K562 (cell line): ENCODE measurements around the gene ITGB2. TPM values are rescaled to one million over a fixed set of nuclear protein-coding genes. Genes with fewer than 3 reads are reported as not detected.
A peak's percentile ranks its signal among the peaks of the same experiment; 100 is the strongest.

Experiments used
- ASH1L ChIP-seq: fragments of 450-650 bp; IDR thresholded peaks from 2 replicates; pipeline ENCODE4 v1.6.1; 2018; ENCODE audit warnings: borderline replicate concordance, mild to moderate bottlenecking, low read depth; ENCODE audit not compliant: partially characterized antibody
- E2F3 ChIP-seq: fragments of 250-450 bp; sonication (Bioruptor Pico); IDR thresholded peaks from 2 replicates; pipeline ENCODE4 v1.4.0; 2020; ENCODE audit warnings: mild to moderate bottlenecking
- IRF2 ChIP-seq: sonication (generic); formaldehyde crosslinking; IDR thresholded peaks from 2 replicates; pipeline ENCODE4 v1.8.1; 2022; ENCODE audit warnings: mild to moderate bottlenecking, missing genetic modification reagents
- MIER1 ChIP-seq: fragments of 450-650 bp; IDR thresholded peaks from 2 replicates; pipeline ENCODE4 v1.6.1; 2016; ENCODE audit warnings: antibody characterized with exemption, mild to moderate bottlenecking, low read depth
- OTX1 ChIP-seq: fragments of 450-650 bp; formaldehyde crosslinking; IDR thresholded peaks from 2 replicates; pipeline ENCODE4 v1.4.0; 2022; ENCODE audit warnings: mild to moderate bottlenecking
- RBBP5 ChIP-seq: fragments of 200-600 bp; sonication (generic); IDR thresholded peaks from 2 replicates; pipeline ENCODE4 v1.6.1; 2012; ENCODE audit warnings: borderline replicate concordance, mild to moderate bottlenecking, low read length, control low read depth, inconsistent platforms; ENCODE audit not compliant: insufficient read depth, poor library complexity, severe bottlenecking
- RHOXF2B ChIP-seq: fragments of 250-450 bp; sonication (Bioruptor Pico); conservative IDR thresholded peaks from 2 replicates; pipeline ENCODE4 v1.5.1; 2021
- SAFB2 ChIP-seq: fragments of 200-400 bp; formaldehyde crosslinking; IDR thresholded peaks from 2 replicates; pipeline ENCODE4 v1.6.1; 2018; ENCODE audit warnings: borderline replicate concordance, low read length, low read depth, moderate library complexity; ENCODE audit not compliant: severe bottlenecking
- USF2 ChIP-seq: sonication (generic); formaldehyde crosslinking; IDR thresholded peaks from 2 replicates; pipeline ENCODE4 v1.5.0; 2020; ENCODE audit warnings: missing genetic modification reagents
- ZBTB17 ChIP-seq: fragments of 450-650 bp; formaldehyde crosslinking; IDR thresholded peaks from 2 replicates; pipeline ENCODE4 v1.4.0; 2020; ENCODE audit warnings: mild to moderate bottlenecking
- ZFP1 ChIP-seq: fragments of 450-650 bp; formaldehyde crosslinking; IDR thresholded peaks from 2 replicates; pipeline ENCODE4 v1.4.0; 2020; ENCODE audit warnings: mild to moderate bottlenecking, mixed read lengths
- ZKSCAN1 ChIP-seq: fragments of 150-350 bp; IDR thresholded peaks from 2 replicates; pipeline ENCODE4 v1.6.1; 2016; ENCODE audit warnings: low read depth, low read length
- ZNF217 ChIP-seq: sonication (generic); formaldehyde crosslinking; IDR thresholded peaks from 2 replicates; pipeline ENCODE4 v1.8.0; 2022; ENCODE audit warnings: mild to moderate bottlenecking, missing genetic modification reagents
- ZNF274 ChIP-seq: IDR thresholded peaks from 2 replicates; pipeline ENCODE4 v1.6.1; 2011; ENCODE audit warnings: low read depth, mild to moderate bottlenecking, low read length, moderate library complexity, borderline replicate concordance
- polyA plus RNA-seq, 8 experiments: library from polyadenylated mRNA; depleted of rRNA in 4 of 8; stranded (reverse) in 5 of 8; unstranded in 3 of 8; fragments of >200 nt; fragmentation: Nextera tagmentation in 2 of 8; fragmentation: Illumina TruSeq in 1 of 8; extraction: Ambion mirVana in 2 of 8; extraction: Trizol in 1 of 8; gene quantifications; 2 replicates each; pipeline versions ENCODE4 v1.2.1 to v1.2.3, GENCODE V29; 2011 to 2014; ENCODE audit warnings: inconsistent platforms in 1 of 8, missing spikeins in 1 of 8
- total RNA-seq, 7 experiments: library from RNA; depleted of rRNA in 6 of 7; stranded (reverse); fragments of >200 nt in 6 of 7; fragmentation: Illumina TruSeq in 2 of 7; extraction: Trizol in 2 of 7; gene quantifications; 2 replicates each; pipeline versions ENCODE4 v1.2.1 to v1.2.3, GENCODE V29; 2011 to 2021; ENCODE audit warnings: low replicate concordance in 1 of 7
- TF ChIP-seq, protein P1 (sequence below), 3 experiments: fragments of 200-800 bp in 1 of 3; fragments of 250-450 bp in 1 of 3; fragments of 450-650 bp in 1 of 3; sonication (Bioruptor Pico) in 1 of 3; sonication (Bioruptor generic) in 1 of 3; formaldehyde crosslinking in 1 of 3; IDR thresholded peaks; 2 replicates each; pipeline versions ENCODE4 v1.6.1 to v1.8.0; 2016 to 2022; ENCODE audit warnings: mild to moderate bottlenecking in 2 of 3, missing genetic modification characterization in 2 of 3, missing compliant biosample characterization in 1 of 3, moderate library complexity in 1 of 3
- TF ChIP-seq, protein P2 (sequence below): fragments of 250-450 bp; sonication (Bioruptor Pico); IDR thresholded peaks from 2 replicates; pipeline ENCODE4 v1.5.0; 2021
- TF ChIP-seq, protein P3 (sequence below), 2 experiments: fragments of 250-450 bp in 1 of 2; fragments of 450-650 bp in 1 of 2; sonication (Bioruptor Pico) in 1 of 2; IDR thresholded peaks; 2 replicates each; pipeline versions ENCODE4 v1.6.1 to v1.8.0; 2016 to 2021; ENCODE audit warnings: mild to moderate bottlenecking in 2 of 2, moderate library complexity in 2 of 2, missing compliant biosample characterization in 1 of 2, missing genetic modification characterization in 1 of 2
- TF ChIP-seq, protein P4 (sequence below): fragments of 450-650 bp; IDR thresholded peaks from 2 replicates; pipeline ENCODE4 v1.6.1; 2017; ENCODE audit warnings: mild to moderate bottlenecking, moderate library complexity

ITGB2 gene
- total and polyA plus RNA-seq, 9 of the 15 experiments (the other 6 are each of a cell fraction or from before 2014, with no cell fraction given): 0.07 to 1.3 (median 0.51) TPM; not detected in 2

DNA sequence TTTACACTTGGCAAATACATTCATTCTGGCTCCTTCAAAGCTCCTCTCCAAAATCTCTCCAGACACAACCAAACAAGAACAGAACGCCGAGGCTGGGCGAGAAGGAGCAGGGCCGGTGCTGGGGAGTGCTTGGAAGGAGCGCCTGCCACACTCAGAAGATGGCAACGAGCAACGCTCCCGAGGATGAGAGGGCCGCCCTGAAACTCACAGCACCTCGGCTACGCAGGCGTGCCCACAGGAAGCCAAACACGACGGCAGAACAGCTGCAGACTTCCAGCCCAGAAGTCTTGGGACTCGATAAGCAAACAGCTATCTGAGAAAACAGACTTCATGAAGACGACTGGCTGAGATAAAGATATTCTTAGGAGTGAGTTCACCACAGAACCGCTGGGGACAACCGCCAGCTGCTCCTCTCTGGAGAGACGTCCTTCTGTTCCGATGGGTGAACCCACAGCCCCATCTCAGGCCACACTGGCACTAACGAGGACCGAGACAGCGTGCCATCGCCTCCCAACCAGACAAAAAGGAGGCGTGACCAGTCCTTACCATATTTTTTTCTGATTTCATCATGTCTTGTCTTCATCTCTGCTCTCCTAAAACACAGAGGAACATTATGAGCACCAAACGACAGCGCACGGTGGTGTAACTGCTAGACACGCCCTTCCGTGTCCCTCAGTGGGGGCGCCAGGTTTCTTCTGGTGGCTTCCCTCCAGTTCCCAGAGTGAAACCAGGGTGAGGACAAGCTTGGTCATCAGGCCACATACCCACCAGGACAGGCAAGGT, 65.8 kb downstream of the ITGB2 start (continued):
- TF ChIP-seq MIER1: peak; percentile 85
- TF ChIP-seq, protein P1, sequence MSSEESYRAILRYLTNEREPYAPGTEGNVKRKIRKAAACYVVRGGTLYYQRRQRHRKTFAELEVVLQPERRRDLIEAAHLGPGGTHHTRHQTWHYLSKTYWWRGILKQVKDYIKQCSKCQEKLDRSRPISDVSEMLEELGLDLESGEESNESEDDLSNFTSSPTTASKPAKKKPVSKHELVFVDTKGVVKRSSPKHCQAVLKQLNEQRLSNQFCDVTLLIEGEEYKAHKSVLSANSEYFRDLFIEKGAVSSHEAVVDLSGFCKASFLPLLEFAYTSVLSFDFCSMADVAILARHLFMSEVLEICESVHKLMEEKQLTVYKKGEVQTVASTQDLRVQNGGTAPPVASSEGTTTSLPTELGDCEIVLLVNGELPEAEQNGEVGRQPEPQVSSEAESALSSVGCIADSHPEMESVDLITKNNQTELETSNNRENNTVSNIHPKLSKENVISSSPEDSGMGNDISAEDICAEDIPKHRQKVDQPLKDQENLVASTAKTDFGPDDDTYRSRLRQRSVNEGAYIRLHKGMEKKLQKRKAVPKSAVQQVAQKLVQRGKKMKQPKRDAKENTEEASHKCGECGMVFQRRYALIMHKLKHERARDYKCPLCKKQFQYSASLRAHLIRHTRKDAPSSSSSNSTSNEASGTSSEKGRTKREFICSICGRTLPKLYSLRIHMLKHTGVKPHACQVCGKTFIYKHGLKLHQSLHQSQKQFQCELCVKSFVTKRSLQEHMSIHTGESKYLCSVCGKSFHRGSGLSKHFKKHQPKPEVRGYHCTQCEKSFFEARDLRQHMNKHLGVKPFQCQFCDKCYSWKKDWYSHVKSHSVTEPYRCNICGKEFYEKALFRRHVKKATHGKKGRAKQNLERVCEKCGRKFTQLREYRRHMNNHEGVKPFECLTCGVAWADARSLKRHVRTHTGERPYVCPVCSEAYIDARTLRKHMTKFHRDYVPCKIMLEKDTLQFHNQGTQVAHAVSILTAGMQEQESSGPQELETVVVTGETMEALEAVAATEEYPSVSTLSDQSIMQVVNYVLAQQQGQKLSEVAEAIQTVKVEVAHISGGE (CRISPR knock-in tag; IDR thresholded peaks at IDR 0.05): peak in 1 of 3 experiments; percentile 91; a peak in 2 of 6 replicates
- no peak for TF ChIP-seq USF2
- TF ChIP-seq ASH1L: no peak
- 0 out of 2 replicates have a peak, but pooled peaks have one; percentile 57 for TF ChIP-seq E2F3 (CRISPR knock-in tag)
- peak; percentile 91 for TF ChIP-seq ZBTB17
- TF ChIP-seq ZNF274: peak; percentile 79; the same call in 1 of the 2 replicates
- TF ChIP-seq, protein P2, sequence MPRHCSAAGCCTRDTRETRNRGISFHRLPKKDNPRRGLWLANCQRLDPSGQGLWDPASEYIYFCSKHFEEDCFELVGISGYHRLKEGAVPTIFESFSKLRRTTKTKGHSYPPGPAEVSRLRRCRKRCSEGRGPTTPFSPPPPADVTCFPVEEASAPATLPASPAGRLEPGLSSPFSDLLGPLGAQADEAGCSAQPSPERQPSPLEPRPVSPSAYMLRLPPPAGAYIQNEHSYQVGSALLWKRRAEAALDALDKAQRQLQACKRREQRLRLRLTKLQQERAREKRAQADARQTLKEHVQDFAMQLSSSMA (CRISPR knock-in tag): no peak
- TF ChIP-seq RHOXF2B (CRISPR knock-in tag): no peak
- TF ChIP-seq ZFP1 (CRISPR knock-in tag): 0 out of 2 replicates have a peak, but pooled peaks have one; percentile 26
- TF ChIP-seq IRF2 (CRISPR knock-in tag): no peak
- no peak for TF ChIP-seq OTX1 (CRISPR knock-in tag)
- TF ChIP-seq ZKSCAN1: peak; percentile 79; the same call in 1 of the 2 replicates
- TF ChIP-seq, protein P3, sequence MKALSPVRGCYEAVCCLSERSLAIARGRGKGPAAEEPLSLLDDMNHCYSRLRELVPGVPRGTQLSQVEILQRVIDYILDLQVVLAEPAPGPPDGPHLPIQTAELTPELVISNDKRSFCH (CRISPR knock-in tag; IDR thresholded peaks at IDR 0.05): 0 out of 2 replicates have a peak, but pooled peaks have one; percentile 52
- TF ChIP-seq, protein P3 (tag; IDR thresholded peaks at IDR 0.05): peak; percentile 89; the same call in 1 of the 2 replicates
- TF ChIP-seq, protein P4, sequence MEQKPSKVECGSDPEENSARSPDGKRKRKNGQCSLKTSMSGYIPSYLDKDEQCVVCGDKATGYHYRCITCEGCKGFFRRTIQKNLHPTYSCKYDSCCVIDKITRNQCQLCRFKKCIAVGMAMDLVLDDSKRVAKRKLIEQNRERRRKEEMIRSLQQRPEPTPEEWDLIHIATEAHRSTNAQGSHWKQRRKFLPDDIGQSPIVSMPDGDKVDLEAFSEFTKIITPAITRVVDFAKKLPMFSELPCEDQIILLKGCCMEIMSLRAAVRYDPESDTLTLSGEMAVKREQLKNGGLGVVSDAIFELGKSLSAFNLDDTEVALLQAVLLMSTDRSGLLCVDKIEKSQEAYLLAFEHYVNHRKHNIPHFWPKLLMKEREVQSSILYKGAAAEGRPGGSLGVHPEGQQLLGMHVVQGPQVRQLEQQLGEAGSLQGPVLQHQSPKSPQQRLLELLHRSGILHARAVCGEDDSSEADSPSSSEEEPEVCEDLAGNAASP: no peak
- TF ChIP-seq SAFB2: no peak
- TF ChIP-seq ZNF217 (CRISPR knock-in tag): no peak
- TF ChIP-seq RBBP5: no peak
